Stimulated activated CD8-positive, alpha-beta memory T cell treated with anti-CD3 and anti-CD28 coated beads, Interleukin-15, amount 100 ng/mL, for 24 hours (primary cell): ENCODE data around the gene ABCA13.

ENCODE experiments used
- DNase-seq: peaks from one replicate; pipeline ENCODE4 v3.0.0-alpha.2; 2020; ENCODE audit warnings: low read depth

ABCA13 gene

GRCh38 chr7:48438206-48438605, 266.9 kb downstream of the ABCA13 start:
- DNase-seq = no peak

GRCh38 chr7:48441848-48442492, 270.7 kb downstream of the ABCA13 start:
- DNase-seq = no peak

DNA sequence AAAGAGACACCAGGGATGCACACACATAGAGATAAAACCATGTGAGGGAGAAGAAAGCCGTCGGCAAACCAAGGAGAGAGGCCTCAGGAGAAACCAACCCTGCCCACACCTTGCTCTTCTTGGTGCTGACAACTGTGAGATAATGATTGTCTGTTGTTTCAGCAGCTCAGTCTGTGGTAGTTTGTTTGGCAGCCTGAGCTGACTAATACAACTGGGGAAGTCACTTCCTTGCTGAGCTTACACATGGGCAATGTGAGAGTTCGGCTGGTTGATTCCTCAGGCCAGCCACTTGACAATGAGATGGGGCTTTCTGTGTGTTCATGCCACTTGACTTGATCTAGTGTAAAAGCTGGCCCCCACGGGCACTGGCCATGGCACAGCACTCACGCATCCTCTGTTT, 271.8 kb downstream of the ABCA13 start:
- no peak for DNase-seq

DNA sequence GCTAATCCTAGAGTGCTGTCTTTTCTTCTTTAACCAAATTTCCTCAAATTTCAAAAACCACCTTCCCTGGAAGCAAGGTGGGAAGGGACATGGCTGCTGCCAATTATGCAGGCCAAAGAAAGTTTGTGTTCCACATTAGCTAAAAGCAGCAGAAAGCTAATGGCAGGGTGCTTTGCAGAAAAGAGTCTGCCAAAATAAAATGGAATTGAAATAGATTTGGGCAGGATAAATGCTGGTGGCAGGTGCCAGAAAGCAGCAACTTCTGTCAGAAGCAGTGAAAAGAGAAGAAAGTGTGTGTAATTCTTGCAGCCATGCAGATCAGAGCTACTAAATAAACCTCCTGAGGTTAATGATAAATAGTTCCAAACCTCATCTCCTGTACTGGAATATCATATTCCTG, 275.5 kb downstream of the ABCA13 start:
- DNase-seq = no peak

DNA sequence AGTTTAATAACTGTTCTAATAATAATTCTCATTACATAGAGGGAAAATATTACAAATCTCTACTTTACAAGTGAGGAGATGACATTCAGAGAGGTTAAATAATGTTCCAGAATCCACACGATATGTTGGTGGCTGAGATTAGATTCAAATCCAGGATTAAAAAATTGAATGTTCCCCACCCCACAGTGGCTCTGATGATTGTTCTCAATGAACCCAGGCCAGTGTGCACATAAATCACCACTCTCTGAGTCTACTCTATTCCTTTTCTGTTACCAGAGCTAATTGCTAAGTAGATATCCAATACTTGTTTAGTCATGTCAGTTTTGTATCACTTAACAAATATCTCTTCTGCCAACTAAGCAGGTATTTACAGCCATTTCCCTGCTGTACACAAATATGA, 281.0 kb downstream of the ABCA13 start:
- DNase-seq = no peak

DNA sequence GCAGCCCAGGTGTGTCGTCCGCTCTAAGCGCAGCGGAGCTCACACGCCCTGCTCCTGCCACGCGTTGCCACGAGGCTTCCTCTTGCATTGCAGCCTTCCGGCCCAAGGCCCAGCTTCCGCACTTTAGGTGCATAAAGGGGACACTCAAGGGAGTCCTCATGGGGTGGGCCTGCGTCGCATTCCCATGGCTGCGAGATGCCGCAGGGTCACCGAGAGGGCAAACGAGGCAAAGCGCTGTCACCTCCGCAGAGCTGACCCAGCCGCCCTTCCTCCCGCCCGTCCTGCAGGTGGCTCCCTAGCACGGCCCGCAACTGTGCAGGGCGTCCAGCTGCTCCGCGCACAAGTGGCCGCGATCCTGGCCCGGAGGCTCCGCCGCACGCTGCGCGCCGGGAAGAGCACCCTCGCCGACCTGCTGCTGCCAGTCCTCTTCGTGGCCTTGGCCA, 283.5 kb downstream of the ABCA13 start:
- no peak for DNase-seq

GRCh38 chr7:48455363-48455762, 284.1 kb downstream of the ABCA13 start:
- DNase-seq = no peak

GRCh38 chr7:48458701-48459524, 287.7 kb downstream of the ABCA13 start:
- no peak for DNase-seq

DNA sequence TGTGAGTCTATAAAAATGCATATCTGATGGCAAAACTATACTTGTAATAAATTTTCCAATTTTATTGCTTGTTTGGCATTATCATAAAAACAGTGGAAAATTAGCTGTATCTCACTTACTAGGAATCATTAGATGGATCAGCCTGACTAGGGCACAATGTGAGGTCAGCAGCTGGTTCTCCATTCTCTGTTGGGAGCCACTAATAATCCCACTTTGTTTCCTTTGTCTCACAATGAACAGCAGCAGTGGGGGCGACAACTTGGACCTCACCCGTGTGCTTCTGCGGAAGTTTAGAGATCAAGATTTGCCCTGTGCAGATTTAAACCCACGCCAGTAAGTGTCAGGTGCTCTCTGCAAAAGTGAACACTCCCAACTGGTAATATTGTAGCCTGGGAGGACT, 295.5 kb downstream of the ABCA13 start:
- no peak for DNase-seq

- DNase-seq = no peak
Observed at GRCh38 chr7:48471196-48471595, 299.9 kb downstream of the ABCA13 start.

DNA sequence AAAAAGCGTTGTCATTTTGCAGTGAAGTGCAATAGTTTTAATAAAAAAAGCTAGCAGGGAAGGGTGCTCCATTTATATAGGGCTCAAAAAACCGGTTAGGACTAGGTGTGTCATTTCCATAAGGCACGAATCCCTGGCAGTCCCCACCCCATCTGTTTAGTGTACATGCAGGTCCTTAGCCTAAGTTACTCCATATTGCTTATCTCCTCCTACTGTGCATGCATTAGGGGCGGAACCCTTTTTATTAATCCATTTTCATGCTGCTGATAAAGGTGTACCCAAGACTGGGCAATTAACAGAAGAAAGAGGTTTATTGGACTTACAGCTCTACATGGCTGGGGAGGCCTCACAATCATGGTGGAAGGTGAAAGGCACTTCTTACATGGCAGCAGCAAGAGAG, 301.4 kb downstream of the ABCA13 start:
- DNase-seq = no peak

DNA sequence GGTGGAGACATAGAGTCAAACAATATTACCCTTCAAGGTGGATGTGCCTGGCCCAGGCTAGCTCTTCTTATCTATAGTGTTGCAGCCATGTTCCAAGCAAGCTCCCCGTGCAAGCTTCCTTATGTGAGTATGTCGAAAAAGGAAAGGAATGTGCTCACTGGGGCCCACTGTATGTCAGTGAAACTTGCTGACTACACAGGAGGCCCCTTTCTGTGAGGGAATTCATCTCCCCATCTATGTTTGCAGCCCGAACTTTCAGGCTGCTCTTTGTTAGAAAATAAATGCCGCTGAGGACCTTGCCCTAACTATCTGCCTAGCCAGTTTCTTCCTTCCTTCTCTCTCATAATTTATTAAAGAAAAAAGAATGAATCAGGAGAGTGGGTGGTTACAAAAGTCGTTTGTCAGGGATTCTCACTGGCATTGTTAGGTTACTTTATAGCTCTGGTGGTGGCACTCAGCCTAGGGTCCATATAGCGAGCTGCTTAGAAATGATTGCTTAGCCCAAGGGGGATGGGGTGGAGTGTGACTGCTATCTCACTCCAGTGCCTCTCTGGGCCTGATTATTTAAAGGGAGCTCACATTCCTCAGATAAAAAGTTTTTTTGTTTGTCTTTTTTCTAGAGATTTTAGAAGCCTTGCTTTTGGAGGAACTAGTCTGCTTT, 302.1 kb downstream of the ABCA13 start:
- DNase-seq = no peak

DNA sequence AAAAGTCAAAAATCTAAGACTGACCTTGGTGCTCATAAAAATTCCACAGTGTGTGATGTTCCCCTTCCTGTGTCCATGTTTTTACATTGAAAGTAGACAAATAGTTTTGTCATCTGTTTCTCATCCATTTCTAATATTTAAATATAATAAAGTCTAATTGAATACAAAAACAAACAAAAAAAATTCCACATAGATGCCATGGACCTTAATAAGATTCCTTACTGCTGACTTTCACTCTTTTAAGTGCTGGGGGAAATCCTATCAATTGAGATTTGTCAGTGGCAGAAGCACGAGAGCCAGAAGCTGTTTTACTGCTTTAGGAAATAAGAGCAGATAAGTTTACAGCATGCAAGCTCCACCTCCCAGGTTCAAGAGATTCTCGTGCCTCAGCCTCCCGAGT, 310.0 kb downstream of the ABCA13 start:
- DNase-seq = no peak

DNA sequence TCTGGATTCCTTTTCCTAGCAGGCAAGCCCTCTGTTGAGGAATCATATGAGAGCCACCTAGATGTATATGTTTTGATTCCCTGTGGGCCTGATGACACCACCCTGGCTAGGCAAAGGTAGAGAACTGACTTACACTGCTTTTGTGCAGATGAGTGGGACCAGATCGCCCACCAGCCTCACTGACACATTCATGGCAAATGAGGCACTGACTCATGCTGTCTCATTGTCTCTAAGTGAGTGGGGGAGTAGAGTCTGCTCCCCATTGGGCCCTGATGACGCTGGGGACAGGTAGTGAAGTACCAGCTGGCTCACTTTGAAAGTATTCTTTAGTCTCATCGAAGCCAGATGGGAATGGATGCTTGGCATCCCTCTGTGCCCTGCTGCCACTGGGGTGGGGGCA, 326.3 kb downstream of the ABCA13 start:
- DNase-seq = no peak

GRCh38 chr7:48502021-48502420, 330.8 kb downstream of the ABCA13 start:
- no peak for DNase-seq

GRCh38 chr7:48505051-48505450, 333.8 kb downstream of the ABCA13 start:
- DNase-seq = no peak

DNA sequence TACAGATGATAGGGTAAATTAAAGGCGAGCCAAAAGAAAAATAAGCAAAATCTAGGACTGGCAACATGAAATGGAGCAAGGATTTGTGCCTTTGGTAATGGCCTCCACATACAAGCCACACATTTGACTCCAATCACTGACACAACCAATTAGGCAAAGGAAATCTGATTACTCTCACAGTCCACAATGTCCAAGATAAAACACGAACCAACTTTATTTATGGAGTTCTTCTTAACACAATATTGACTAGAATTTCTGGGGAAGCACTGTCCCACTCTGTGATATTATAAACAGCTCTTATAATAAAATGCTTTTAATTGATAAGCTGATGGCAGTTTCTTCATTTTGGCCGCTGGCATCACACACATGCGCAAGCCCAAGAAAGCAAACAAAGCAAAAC, 334.2 kb downstream of the ABCA13 start:
- DNase-seq = no peak

GRCh38 chr7:48506569-48506968, 335.3 kb downstream of the ABCA13 start:
- DNase-seq = no peak

DNA sequence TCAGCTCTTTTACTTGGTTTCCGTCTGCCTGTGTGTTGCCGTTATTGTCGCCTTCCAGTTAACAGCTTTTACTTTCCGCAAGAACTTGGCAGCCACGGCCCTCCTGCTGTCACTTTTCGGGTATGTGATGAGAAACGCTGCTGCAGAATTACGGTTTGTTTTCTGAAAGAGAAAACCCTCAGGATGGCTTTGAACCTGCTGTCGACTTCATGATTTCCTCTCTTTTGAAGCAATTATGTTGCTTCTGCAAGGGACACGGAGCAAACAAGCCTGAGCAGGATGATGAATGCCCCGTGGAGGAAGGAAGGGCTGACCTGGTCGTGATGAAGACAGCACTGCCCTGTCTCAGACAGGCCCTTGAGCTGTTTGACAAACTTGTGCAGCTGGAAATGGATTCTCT, 339.8 kb downstream of the ABCA13 start:
- no peak for DNase-seq

- no peak for DNase-seq
Observed at GRCh38 chr7:48512892-48513291, 341.6 kb downstream of the ABCA13 start.

DNA sequence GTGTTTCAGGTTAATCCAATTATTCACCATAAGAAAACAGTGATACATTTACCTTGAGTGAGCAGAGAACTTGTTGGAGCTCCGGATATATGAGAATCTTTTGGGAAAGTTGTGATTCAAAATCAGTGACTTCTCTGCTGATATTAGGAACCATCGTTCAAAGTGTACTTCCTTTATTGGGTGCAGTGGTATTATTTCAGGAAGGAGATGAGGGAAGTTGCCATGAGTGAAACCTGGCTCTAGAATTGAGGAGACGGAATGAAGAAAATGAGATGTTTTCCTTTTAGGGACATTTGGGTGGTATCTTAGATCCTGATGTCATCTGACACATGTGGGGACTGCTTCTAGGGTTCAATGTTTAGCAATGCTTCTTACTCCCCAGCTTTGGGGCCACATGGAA, 343.9 kb downstream of the ABCA13 start:
- DNase-seq = no peak

DNA sequence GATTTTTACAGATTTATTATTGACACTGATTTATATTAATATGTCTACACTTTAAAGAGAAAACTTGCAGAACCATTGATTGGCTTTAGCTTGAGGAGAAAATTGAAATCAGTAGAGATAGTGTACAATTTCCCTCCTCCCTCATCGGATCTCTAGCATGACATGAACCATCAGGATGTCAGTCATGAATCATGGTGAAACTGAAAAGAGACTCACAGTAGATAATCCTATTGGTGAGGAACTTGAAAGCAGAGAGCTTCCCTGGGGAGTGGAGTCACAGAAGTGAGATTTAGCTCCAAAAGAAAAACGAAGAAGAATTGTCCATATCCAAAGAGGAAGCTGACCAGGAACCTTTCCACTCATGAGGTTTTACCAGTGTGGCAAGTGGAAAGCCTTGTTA, 346.8 kb downstream of the ABCA13 start:
- no peak for DNase-seq

DNA sequence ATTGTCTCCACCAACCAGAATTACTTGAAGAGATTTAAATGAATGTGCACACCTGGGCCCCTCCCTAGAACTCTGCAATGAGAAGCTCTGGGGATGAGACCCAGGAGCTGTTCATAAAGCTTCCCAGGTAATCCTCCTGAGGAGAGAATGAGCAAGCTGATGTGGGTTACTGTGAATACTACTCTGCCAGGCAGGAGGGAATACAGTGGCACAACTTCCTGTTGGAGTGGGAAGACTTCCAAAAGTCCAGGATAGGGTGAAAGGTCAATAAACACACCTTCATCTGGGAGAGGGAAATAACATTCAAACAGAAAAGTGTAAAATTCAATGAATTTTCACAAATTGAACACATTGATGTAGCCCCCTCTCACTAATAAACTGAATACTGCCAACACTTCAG, 351.4 kb downstream of the ABCA13 start:
- DNase-seq = no peak
